H1 (cell line): ENCODE data around the gene COL4A2. TPM values are rescaled to one million over a fixed set of nuclear protein-coding genes. Genes with fewer than 3 reads are reported as not detected.

Source experiments
- CTCF ChIA-PET: fragments of 300-600 bp; sonication (Branson Sonifier 250); formaldehyde crosslinking; loops from one replicate; lab custom pipeline; 2021; ENCODE audit not compliant: partially characterized antibody; lab: Charles Lee
- POLR2A ChIA-PET: fragments of 300-600 bp; sonication (Branson Sonifier 250); formaldehyde crosslinking; loops from one replicate; lab custom pipeline; 2021; ENCODE audit warnings: inconsistent platforms; ENCODE audit not compliant: partially characterized antibody; lab: Charles Lee
- DNase-seq, 2 experiments: peaks; one replicate each; pipeline versions ENCODE4 v3.0.0 to v3.0.0-alpha.2; 2010 to 2022; ENCODE audit warnings: low spot score in 2 of 2, low read depth in 1 of 2, mixed read lengths in 1 of 2
- FAIRE-seq: peaks from 2 replicates; lab custom pipeline; 2011; peaks lifted over from hg19 to GRCh38; lab: Jason Lieb, UNC
- H2AFZ ChIP-seq: 2 replicates; pipeline ENCODE4 v1.8.1; 2012; ENCODE audit warnings: low read length, inconsistent platforms
- H2AK5ac ChIP-seq: 2 replicates; pipeline ENCODE4 v1.6.1; 2013; ENCODE audit warnings: low read depth, low read length
- H2BK120ac ChIP-seq: replicated peaks from 2 replicates; pipeline ENCODE3; 2013; ENCODE audit warnings: low read depth, low read length, inconsistent platforms
- H2BK12ac ChIP-seq: 2 replicates; pipeline ENCODE4 v1.6.1; 2013; ENCODE audit warnings: low read depth, low read length
- H2BK15ac ChIP-seq: 2 replicates; pipeline ENCODE4 v1.6.1; 2013; ENCODE audit warnings: low read length
- H2BK20ac ChIP-seq: 2 replicates; pipeline ENCODE4 v1.6.1; 2013; ENCODE audit warnings: low read length
- H2BK5ac ChIP-seq: 2 replicates; pipeline ENCODE4 v1.6.1; 2013; ENCODE audit warnings: low read depth, low read length
- H3K14ac ChIP-seq: 2 replicates; pipeline ENCODE4 v1.6.1; 2013; ENCODE audit warnings: inconsistent platforms; ENCODE audit not compliant: insufficient read length
- H3K18ac ChIP-seq: 2 replicates; pipeline ENCODE4 v1.6.1; 2013; ENCODE audit warnings: low read length; ENCODE audit errors: extremely low read depth
- H3K23ac ChIP-seq: 2 replicates; pipeline ENCODE4 v1.6.1; 2013; ENCODE audit warnings: inconsistent platforms; ENCODE audit not compliant: insufficient read length
- H3K23me2 ChIP-seq: 2 replicates; pipeline ENCODE4 v1.6.1; 2013; ENCODE audit warnings: low read depth, low read length
- H3K27ac ChIP-seq: 2 replicates; pipeline ENCODE4 v1.6.1; 2011; ENCODE audit warnings: low read depth, low read length, inconsistent platforms
- H3K27me3 ChIP-seq, 4 experiments: replicated peaks in 1 of 4; 1 replicate in 1 of 4; 2 replicates in 3 of 4; pipeline versions ENCODE4 v1.6.1 to v1.8.1; 2011 to 2013; ENCODE audit warnings: low read length in 3 of 4, mild to moderate bottlenecking in 3 of 4, inconsistent platforms in 2 of 4, mixed read lengths in 2 of 4, moderate library complexity in 1 of 4; ENCODE audit not compliant: control insufficient read depth in 3 of 4, insufficient read depth in 3 of 4; ENCODE audit errors: extremely low read depth in 1 of 4
- H3K36me3 ChIP-seq, 4 experiments: 2 replicates each; pipeline versions ENCODE4 v1.6.1 to v1.8.1; 2011 to 2013; ENCODE audit warnings: mild to moderate bottlenecking in 4 of 4, low read length in 3 of 4, moderate library complexity in 2 of 4, control low read depth in 1 of 4, inconsistent platforms in 1 of 4; ENCODE audit not compliant: insufficient read depth in 4 of 4, control insufficient read depth in 2 of 4
- H3K4ac ChIP-seq: replicated peaks from 2 replicates; pipeline ENCODE3; 2013; ENCODE audit warnings: low read length, low read depth, mixed read lengths, inconsistent platforms; ENCODE audit not compliant: insufficient read length
- H3K4me1 ChIP-seq, 4 experiments: replicated peaks in 1 of 4; 1 replicate in 1 of 4; 2 replicates in 3 of 4; pipeline versions ENCODE4 v1.6.1 to v1.8.1; 2011 to 2013; ENCODE audit warnings: low read length in 3 of 4, inconsistent platforms in 2 of 4, mixed read lengths in 1 of 4; ENCODE audit not compliant: insufficient read depth in 4 of 4, control insufficient read depth in 3 of 4
- H3K4me2 ChIP-seq, 2 experiments: 2 replicates each; pipeline versions ENCODE4 v1.6.1 to v1.8.1; 2011 to 2013; ENCODE audit warnings: low read depth in 2 of 2, low read length in 2 of 2, control low read depth in 1 of 2, inconsistent platforms in 1 of 2, mild to moderate bottlenecking in 1 of 2; ENCODE audit not compliant: insufficient read depth in 1 of 2
- H3K4me3 ChIP-seq, 4 experiments: fragments of 200-600, 300-600 bp in 1 of 4; sonication (generic), shearing (Covaris generic), sonication (Bioruptor Twin) in 1 of 4; 2 replicates each; pipeline versions ENCODE4 v1.5.1 to v1.8.1; 2011 to 2016; ENCODE audit warnings: low read length in 4 of 4, low read depth in 3 of 4, control low read depth in 2 of 4, inconsistent platforms in 2 of 4, mild to moderate bottlenecking in 2 of 4, mixed read lengths in 1 of 4, moderate library complexity in 1 of 4; ENCODE audit not compliant: insufficient read depth in 2 of 4; ENCODE audit errors: extremely low read depth in 1 of 4
- H3K56ac ChIP-seq: replicated peaks from 2 replicates; pipeline ENCODE3; 2013; ENCODE audit warnings: low read depth, mild to moderate bottlenecking, mixed read lengths, low read length, inconsistent platforms; ENCODE audit not compliant: insufficient read length
- H3K79me1 ChIP-seq: 2 replicates; pipeline ENCODE4 v1.6.1; 2013; ENCODE audit warnings: low read depth, low read length, control low read depth
- H3K79me2 ChIP-seq, 2 experiments: 2 replicates each; pipeline versions ENCODE4 v1.6.1 to v1.8.1; 2012 to 2013; ENCODE audit warnings: low read length in 2 of 2, mild to moderate bottlenecking in 2 of 2, inconsistent platforms in 1 of 2; ENCODE audit not compliant: insufficient read depth in 2 of 2, control insufficient read depth in 1 of 2
- H3K9ac ChIP-seq, 4 experiments: replicated peaks in 1 of 4; 1 replicate in 1 of 4; 2 replicates in 3 of 4; pipeline versions ENCODE4 v1.6.1 to v1.8.1; 2011 to 2013; ENCODE audit warnings: low read depth in 3 of 4, low read length in 3 of 4, control low read depth in 2 of 4, mild to moderate bottlenecking in 2 of 4, moderate library complexity in 2 of 4, inconsistent platforms in 1 of 4; ENCODE audit errors: extremely low read depth in 1 of 4
- H3K9me3 ChIP-seq, 2 experiments: 2 replicates each; pipeline versions ENCODE4 v1.6.1 to v1.8.1; 2012 to 2013; ENCODE audit warnings: mild to moderate bottlenecking in 2 of 2, moderate library complexity in 2 of 2, control low read depth in 1 of 2, inconsistent platforms in 1 of 2, low read depth in 1 of 2, low read length in 1 of 2, mixed read lengths in 1 of 2; ENCODE audit not compliant: insufficient read depth in 2 of 2
- H4K20me1 ChIP-seq, 2 experiments: replicated peaks in 1 of 2; 2 replicates each; pipeline versions ENCODE3 to v1.8.1; 2011 to 2013; ENCODE audit warnings: inconsistent platforms in 2 of 2, low read length in 2 of 2, mild to moderate bottlenecking in 1 of 2; ENCODE audit not compliant: insufficient read depth in 2 of 2, control insufficient read depth in 1 of 2
- H4K5ac ChIP-seq: 2 replicates; pipeline ENCODE4 v1.6.1; 2013; ENCODE audit warnings: low read length, low read depth, mixed read lengths, inconsistent platforms; ENCODE audit not compliant: insufficient read length
- H4K8ac ChIP-seq: 2 replicates; pipeline ENCODE4 v1.8.0; 2013; ENCODE audit warnings: mild to moderate bottlenecking, moderate library complexity, low read length, inconsistent platforms; ENCODE audit not compliant: insufficient read depth; ENCODE audit errors: extremely low read depth
- H4K91ac ChIP-seq: replicated peaks from 2 replicates; pipeline ENCODE3; 2013; ENCODE audit warnings: low read length, mixed read lengths, inconsistent platforms; ENCODE audit not compliant: insufficient read length
- JUN ChIP-seq: IDR thresholded peaks from 2 replicates; pipeline ENCODE4 v1.6.1; 2011; ENCODE audit warnings: low read depth, mild to moderate bottlenecking, improper control_type of control experiment, low read length
- MAFK ChIP-seq: IDR thresholded peaks from 2 replicates; pipeline ENCODE4 v1.6.1; 2012; ENCODE audit warnings: low read depth, mild to moderate bottlenecking, improper control_type of control experiment, low read length
- WGBS, 2 experiments: shearing (Covaris generic) in 1 of 2; methylation state at CpG; one replicate each; pipeline versions ENCODE4 v1.1.6 to v1.1.7; 2013 to 2015; ENCODE audit warnings: low lambda C conversion rate in 2 of 2, mixed read lengths in 2 of 2, inconsistent platforms in 1 of 2, low coverage in 1 of 2, missing lambda C conversion rate in 1 of 2; ENCODE audit not compliant: insufficient replicate concordance in 2 of 2, insufficient coverage in 1 of 2, insufficient read length in 1 of 2; ENCODE audit errors: extremely low coverage in 1 of 2, missing lambda C conversion rate in 1 of 2; 5-methylcytosine and 5-hydroxymethylcytosine counted together
- polyA plus RNA-seq, 7 experiments: library from polyadenylated mRNA; depleted of rRNA in 3 of 7; stranded (reverse) in 5 of 7; unstranded in 2 of 7; fragments of >200 nt in 5 of 7; fragments of 200-250 nt in 2 of 7; gene quantifications; 1 replicate in 5 of 7; 2 replicates in 1 of 7; 4 replicates in 1 of 7; pipeline versions ENCODE4 v1.2.1 to v1.2.3, GENCODE V29; 2011 to 2013; ENCODE audit warnings: missing spikeins in 2 of 7, mixed read lengths in 2 of 7
- total RNA-seq: library from RNA; stranded (reverse); fragmentation: NEBNext Ultra II Directional; extraction: Animal tissue kit (Norgen Biotek cat#: 25700); gene quantifications from 2 replicates; pipeline ENCODE4 v1.2.1, GENCODE V29; 2021

Gene COL4A2
- total and polyA plus RNA-seq, 2 of the 8 experiments (the other 6 are each of a cell fraction or from before 2014, with no cell fraction given) = 80.4 to 87.3 TPM

DNA sequence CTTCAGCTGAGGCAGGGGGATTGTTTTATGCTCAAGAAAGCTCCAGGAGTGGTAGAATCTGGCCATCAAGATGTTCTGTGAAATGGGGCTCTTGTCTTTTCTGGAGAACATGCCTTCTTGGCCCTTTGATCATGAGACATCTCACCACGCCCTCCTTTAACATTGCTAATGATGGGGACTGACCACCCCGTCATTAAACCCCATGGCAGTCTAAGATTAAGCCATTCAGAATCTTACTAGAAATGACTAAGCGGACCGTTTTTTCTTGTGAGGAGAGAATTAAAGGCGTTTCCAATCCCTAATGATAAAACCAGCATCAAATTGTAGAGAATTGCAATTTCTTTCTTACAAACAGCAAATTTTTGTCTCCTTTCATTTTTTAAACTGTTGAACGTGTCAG, 89.4 kb downstream of the COL4A2 start:
- CTCF ChIA-PET = no interaction called here
- Histone ChIP-seq H3K4me3 (no peak overlapping the region), H3K23ac (no peak overlapping the region), H3K14ac (no peak overlapping the region), H3K27me3 (no peaks in the 10 kb centered on the region)
- TF ChIP-seq JUN = no peak
- TF ChIP-seq MAFK = no peak
- TF ChIP-seq, all 59 proteins: peak for 0
- WGBS, 2 experiments = 69% methylated on average over 6 of the region's 6 CpGs; no CpG with 5 or more reads in 1 of the 2 experiments
- Histone ChIP-seq H3K4me1 (no peaks in the 10 kb centered on the region), H4K5ac (no peak overlapping the region), H3K79me1 (no peaks in the 10 kb centered on the region), H3K36me3 (no peaks in the 10 kb centered on the region), H3K4ac (no peak overlapping the region), H2AK5ac (no peak overlapping the region), H3K9me3 (no peaks in the 10 kb centered on the region), H3K27ac (no peak overlapping the region), H2BK12ac (no peak overlapping the region), H3K79me2 (no peaks in the 10 kb centered on the region), H2AFZ (no peak overlapping the region), H2BK20ac (no peak overlapping the region), H2BK120ac (no peak overlapping the region), H3K4me2 (no peak overlapping the region), H3K18ac (no peak overlapping the region), H4K8ac (no peak overlapping the region; the same call in 1 of the 2 replicates), H2BK15ac (no peak overlapping the region), H4K91ac (no peak overlapping the region), H3K56ac (no peak overlapping the region), H3K9ac (no peak overlapping the region), H4K20me1 (no peaks in the 10 kb centered on the region), H3K23me2 (no peaks in the 10 kb centered on the region), H2BK5ac (no peak overlapping the region)
- DNase-seq (no peak), FAIRE-seq (no peak)
- POLR2A ChIA-PET = no interaction called here
